ENCODE results near the gene GTF2E1. TPM values are rescaled to one million over a fixed set of nuclear protein-coding genes. Genes with fewer than 3 reads are reported as not detected.

GTF2E1 gene
- 13.0 and 14.4 TPM in 2 replicates for total RNA-seq

DNA sequence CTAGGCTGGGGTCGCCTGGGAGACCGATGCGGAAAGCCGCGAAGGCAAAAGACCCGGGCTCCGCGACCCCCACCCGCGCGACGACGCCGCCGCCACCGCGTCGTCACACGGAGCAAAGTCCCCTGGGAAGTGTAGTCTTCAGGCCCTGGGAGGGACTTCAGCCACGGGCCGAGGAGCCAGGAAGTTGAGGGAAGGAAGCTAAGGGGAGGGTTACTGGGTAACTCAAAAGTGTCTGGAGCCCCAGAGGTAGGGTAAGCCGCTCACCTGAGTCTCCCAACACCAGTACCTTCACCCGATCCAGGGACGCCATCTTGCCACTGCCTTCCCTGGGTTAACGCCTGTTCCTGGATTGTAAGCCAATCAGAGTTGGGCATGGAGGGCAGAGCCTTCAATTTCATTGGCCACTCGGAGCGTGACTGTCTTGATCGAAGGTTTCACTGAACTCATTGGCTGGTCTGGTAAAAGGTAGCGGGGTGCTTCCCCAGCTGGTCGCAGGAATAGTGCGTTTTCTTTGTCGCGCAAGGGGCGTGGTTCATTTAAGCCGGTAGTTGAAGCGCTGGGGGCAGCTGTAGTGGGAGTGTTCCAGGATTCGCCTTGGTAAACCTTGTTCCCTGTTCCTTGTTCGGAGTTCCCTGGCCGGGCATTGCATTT, at the start of gene GTF2E1, which contains the start of gene RABL3:
TSS of gene GTF2E1 (plus strand) at position 547 of the 651 bp plus-strand sequence. CDS start 7,809 bp downstream, outside the sequence.
TSS of gene RABL3 (minus strand) at position 319 of the 651 bp plus-strand sequence. CDS start at position 310, 9 bp downstream.
- H3K4me3 ChIP-seq (ENCODE audit: insufficient read depth, low read length), result peak within 1 kb of the TSS; percentile 93
- H3K4me2 ChIP-seq (ENCODE audit: insufficient read depth, low read length), result peak within 1 kb of the TSS; percentile 96
- peaks cover 55% of the 10 kb centered on the region for H3K79me2 ChIP-seq (ENCODE audit: insufficient read depth, low read length)
- peaks cover 16% of the 10 kb centered on the region for H3K4me1 ChIP-seq (ENCODE audit: insufficient read depth, low read length)
- H3K27ac ChIP-seq (ENCODE audit: low read depth, low read length), result peak within 1 kb of the TSS; percentile 97
- peak within 1 kb of the TSS; percentile 96 for H2AFZ ChIP-seq (ENCODE audit: low read length)
- no peaks in the 10 kb centered on the region for H3K36me3 ChIP-seq (ENCODE audit: insufficient read depth, low read length)
- no peaks in the 10 kb centered on the region for H3K9me3 ChIP-seq (ENCODE audit: low read depth, low read length)
- H3K27me3 ChIP-seq (ENCODE audit: insufficient read depth, low read length), result no peaks in the 10 kb centered on the region
- DNase-seq (ENCODE audit: insufficient read length, low spot score, missing footprints), result peak; percentile 99
- TF ChIP-seq, protein P1, sequence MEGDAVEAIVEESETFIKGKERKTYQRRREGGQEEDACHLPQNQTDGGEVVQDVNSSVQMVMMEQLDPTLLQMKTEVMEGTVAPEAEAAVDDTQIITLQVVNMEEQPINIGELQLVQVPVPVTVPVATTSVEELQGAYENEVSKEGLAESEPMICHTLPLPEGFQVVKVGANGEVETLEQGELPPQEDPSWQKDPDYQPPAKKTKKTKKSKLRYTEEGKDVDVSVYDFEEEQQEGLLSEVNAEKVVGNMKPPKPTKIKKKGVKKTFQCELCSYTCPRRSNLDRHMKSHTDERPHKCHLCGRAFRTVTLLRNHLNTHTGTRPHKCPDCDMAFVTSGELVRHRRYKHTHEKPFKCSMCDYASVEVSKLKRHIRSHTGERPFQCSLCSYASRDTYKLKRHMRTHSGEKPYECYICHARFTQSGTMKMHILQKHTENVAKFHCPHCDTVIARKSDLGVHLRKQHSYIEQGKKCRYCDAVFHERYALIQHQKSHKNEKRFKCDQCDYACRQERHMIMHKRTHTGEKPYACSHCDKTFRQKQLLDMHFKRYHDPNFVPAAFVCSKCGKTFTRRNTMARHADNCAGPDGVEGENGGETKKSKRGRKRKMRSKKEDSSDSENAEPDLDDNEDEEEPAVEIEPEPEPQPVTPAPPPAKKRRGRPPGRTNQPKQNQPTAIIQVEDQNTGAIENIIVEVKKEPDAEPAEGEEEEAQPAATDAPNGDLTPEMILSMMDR (IDR thresholded peaks at IDR 0.05; ENCODE audit: extremely low read depth, low read depth, low read length), result no peak
- H4K20me1 ChIP-seq (ENCODE audit: insufficient read depth, low read length), result no peaks in the 10 kb centered on the region

DNA sequence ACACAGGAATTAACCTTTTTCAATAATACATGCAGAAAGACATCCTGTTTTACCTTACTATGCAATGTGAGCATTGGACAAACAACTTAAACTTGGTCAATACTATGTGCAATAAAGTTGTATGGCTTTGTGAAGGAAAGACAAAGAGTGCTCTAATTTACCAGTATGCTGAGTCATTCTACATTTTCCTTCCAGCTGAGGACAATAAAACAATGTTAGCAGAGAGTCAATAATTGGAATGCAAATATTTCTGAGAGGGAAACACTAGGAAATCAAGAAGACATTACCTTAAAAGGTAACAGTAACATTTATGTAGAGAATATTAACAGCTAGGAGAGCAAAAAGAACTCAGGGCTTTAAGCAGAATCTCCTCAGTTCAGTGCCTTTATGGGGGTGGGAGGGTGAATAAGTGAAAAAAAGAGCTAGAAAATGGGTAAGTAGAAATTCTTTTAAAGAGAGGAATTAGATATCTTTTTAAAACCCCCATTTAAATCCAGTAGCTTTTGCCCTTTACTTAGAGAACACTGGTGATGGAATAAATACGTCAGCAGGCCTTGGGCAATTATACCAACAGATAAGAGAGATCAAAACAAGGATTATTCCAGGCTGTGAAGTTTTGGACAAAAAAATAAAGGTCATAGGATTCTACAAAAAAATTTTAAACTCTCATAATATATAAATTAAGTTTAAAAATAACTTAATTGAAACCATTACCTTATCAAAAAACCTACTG, 48.9 kb upstream of the GTF2E1 start:
- Histone ChIP-seq H3K4me2 (ENCODE audit: insufficient read depth, low read length) (no peak overlapping the region), H2AFZ (ENCODE audit: low read length) (no peak overlapping the region)
- TF ChIP-seq, protein P1 (IDR thresholded peaks at IDR 0.05; ENCODE audit: extremely low read depth, low read depth, low read length), result no peak

DNA sequence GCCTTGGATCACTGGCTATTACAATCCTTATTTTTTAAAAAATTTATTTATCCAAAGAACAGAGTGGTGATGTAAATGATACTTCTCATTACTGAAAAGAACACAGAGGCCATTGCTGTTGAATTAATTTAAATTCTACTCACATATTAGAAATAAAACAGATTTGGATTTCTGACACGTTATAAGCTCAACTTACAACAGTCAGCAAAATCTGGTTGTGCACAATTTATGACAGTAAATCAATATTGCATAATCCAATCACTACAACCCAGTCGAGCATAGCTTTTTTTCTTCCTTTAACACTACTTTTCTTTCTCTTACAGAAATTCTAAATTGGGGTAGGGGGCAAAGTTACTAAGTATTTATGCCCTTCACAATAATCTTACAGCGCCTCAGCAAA, 43.2 kb upstream of the GTF2E1 start:
- no peak overlapping the region for H3K4me3 ChIP-seq (ENCODE audit: insufficient read depth, low read length)
- no peaks in the 10 kb centered on the region for H3K27me3 ChIP-seq (ENCODE audit: insufficient read depth, low read length)
- no peaks in the 10 kb centered on the region for H4K20me1 ChIP-seq (ENCODE audit: insufficient read depth, low read length)
- H3K36me3 ChIP-seq (ENCODE audit: insufficient read depth, low read length), result peaks cover 4% of the 10 kb centered on the region
- no peaks in the 10 kb centered on the region for H3K4me1 ChIP-seq (ENCODE audit: insufficient read depth, low read length)
- DNase-seq (ENCODE audit: insufficient read length, low spot score, missing footprints), result no peak
- no peak overlapping the region for H3K27ac ChIP-seq (ENCODE audit: low read depth, low read length)
- no peak overlapping the region for H2AFZ ChIP-seq (ENCODE audit: low read length)
- H3K4me2 ChIP-seq (ENCODE audit: insufficient read depth, low read length), result no peak overlapping the region
- TF ChIP-seq, protein P1 (IDR thresholded peaks at IDR 0.05; ENCODE audit: extremely low read depth, low read depth, low read length), result no peak
- H3K79me2 ChIP-seq (ENCODE audit: insufficient read depth, low read length), result no peaks in the 10 kb centered on the region
- H3K9me3 ChIP-seq (ENCODE audit: low read depth, low read length), result peaks cover 3% of the 10 kb centered on the region

More for the DNA sequence above, 48.9 kb upstream of the GTF2E1 start:
- H4K20me1 ChIP-seq (ENCODE audit: insufficient read depth, low read length), result no peaks in the 10 kb centered on the region
- peak overlapping the region; percentile 10 for H3K27ac ChIP-seq (ENCODE audit: low read depth, low read length)
- no peaks in the 10 kb centered on the region for H3K27me3 ChIP-seq (ENCODE audit: insufficient read depth, low read length)
- peaks cover 8% of the 10 kb centered on the region for H3K36me3 ChIP-seq (ENCODE audit: insufficient read depth, low read length)
- no peaks in the 10 kb centered on the region for H3K9me3 ChIP-seq (ENCODE audit: low read depth, low read length)
- H3K79me2 ChIP-seq (ENCODE audit: insufficient read depth, low read length), result no peaks in the 10 kb centered on the region
- no peak overlapping the region for H3K4me3 ChIP-seq (ENCODE audit: insufficient read depth, low read length)
- H3K4me1 ChIP-seq (ENCODE audit: insufficient read depth, low read length), result peaks cover 18% of the 10 kb centered on the region
- DNase-seq (ENCODE audit: insufficient read length, low spot score, missing footprints), result no peak

All from osteoblast (primary cell).